DMS 273 (cell line): ENCODE data around the gene INHBC.

Experiments
- DNase-seq: peaks from one replicate; lab custom pipeline; 2025; ENCODE audit not compliant: unreplicated experiment; lab: John Stamatoyannopoulos, UW

INHBC gene

DNA sequence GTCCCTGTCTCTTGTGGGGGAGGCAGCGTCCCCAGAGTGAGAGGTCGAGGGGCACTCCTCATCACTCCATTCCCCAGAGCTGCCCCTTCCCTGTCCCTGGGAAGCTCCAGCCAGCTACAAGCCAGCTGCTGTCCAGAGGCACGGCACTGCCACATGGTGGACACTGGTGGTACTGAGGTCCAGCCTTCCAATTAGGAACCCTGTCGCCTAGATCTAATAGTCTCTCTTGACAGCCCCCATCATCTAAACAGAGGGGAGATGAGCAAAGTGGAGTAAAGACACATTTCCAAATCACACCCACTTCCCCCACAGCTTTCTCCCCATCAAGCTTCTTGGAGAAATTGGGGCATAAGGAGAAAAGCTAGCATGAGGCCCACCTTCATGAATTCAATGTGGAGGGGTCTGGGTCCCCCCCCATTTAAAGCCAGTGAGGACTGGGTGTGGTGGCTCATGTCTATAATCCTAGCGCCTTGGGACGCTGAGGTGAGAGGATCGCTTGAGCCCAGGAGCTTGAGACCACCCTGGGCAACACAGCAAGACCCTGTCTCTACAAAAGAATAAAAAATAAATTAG, 18.4 kb downstream of the INHBC start:
- DNase-seq = peak; percentile 88

DNA sequence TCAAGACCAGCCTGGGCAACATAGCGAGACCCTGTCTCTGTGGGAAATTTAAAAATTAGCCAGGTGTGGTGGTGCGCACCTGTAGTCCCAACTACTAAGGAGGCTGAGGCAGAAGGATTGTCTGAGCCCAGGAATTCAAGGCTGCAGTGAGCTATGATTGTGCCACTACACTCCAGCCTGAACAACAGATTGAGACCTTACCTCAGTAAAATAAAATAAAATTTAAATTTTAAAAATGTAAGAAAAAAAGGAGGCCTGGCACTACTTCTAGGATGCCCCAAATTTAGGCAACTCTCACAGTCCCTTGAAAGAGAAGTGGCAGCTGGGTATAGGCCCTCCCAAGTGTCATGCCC, 19.6 kb downstream of the INHBC start:
- no peak for DNase-seq

DNA sequence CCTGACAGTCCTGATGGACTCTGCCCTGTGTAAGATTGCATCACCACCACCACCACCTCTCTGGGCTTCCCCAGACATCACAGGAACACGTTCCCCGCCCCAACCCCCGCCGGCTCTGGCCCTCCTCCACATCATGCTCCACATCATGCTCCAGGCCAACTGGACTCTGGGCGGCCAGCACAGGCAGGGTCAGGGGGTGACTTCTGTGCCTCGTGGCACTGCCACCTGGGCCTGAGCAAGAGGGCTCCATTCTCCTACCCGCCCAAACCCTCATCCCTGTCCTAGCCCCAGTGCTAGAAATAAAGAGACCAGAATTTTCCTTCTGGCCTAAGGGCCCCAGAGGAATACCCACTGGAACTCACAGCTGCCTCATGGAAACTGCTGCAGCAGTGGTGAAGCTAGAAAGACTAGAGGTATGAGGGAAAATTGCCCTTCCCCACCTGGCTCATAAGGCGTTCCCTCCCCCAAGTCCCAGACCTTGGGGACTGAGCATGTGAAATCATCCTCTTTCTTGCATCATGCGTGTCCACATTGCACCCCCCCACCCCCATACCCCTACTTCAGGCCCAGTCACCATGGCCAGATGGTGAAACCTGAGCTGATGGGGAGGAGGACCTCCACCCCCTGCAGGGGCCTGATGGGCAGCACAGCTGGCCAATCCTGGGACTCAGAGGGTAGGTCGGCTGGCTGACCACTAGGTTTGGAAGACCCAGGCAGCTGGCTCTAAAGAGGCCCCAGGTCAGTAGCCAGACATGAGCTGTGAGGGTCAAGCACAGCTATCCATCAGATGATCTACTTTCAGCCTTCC, 20.2 kb downstream of the INHBC start, which contains the start of gene INHBE:
Gene INHBE, plus strand, starts transcription at position 742 of the 808 bp plus-strand sequence. CDS start 230 bp downstream, outside the sequence.
- DNase-seq = peak; percentile 97

DNA sequence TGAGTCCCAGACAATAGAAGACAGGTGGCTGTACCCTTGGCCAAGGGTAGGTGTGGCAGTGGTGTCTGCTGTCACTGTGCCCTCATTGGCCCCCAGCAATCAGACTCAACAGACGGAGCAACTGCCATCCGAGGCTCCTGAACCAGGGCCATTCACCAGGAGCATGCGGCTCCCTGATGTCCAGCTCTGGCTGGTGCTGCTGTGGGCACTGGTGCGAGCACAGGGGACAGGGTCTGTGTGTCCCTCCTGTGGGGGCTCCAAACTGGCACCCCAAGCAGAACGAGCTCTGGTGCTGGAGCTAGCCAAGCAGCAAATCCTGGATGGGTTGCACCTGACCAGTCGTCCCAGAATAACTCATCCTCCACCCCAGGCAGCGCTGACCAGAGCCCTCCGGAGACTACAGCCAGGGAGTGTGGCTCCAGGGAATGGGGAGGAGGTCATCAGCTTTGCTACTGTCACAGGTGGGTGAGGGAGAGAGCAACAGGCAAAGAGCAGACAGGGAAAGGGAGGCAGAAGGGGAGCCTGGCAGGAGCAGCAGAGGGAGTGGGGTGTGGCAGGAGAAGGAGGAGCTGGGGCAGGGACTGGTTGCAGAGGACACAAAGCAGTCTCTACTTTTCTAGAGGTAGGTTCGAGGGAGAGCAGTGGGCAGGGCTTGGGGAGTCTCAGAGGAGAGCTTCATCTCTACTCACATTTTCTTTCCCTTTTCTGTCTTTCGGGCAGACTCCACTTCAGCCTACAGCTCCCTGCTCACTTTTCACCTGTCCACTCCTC, 21.0 kb downstream of the INHBC start:
- DNase-seq = peak; percentile 93

DNA sequence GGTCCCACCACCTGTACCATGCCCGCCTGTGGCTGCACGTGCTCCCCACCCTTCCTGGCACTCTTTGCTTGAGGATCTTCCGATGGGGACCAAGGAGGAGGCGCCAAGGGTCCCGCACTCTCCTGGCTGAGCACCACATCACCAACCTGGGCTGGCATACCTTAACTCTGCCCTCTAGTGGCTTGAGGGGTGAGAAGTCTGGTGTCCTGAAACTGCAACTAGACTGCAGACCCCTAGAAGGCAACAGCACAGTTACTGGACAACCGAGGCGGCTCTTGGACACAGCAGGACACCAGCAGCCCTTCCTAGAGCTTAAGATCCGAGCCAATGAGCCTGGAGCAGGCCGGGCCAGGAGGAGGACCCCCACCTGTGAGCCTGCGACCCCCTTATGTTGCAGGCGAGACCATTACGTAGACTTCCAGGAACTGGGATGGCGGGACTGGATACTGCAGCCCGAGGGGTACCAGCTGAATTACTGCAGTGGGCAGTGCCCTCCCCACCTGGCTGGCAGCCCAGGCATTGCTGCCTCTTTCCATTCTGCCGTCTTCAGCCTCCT, 21.6 kb downstream of the INHBC start:
- peak; percentile 84 for DNase-seq

DNA sequence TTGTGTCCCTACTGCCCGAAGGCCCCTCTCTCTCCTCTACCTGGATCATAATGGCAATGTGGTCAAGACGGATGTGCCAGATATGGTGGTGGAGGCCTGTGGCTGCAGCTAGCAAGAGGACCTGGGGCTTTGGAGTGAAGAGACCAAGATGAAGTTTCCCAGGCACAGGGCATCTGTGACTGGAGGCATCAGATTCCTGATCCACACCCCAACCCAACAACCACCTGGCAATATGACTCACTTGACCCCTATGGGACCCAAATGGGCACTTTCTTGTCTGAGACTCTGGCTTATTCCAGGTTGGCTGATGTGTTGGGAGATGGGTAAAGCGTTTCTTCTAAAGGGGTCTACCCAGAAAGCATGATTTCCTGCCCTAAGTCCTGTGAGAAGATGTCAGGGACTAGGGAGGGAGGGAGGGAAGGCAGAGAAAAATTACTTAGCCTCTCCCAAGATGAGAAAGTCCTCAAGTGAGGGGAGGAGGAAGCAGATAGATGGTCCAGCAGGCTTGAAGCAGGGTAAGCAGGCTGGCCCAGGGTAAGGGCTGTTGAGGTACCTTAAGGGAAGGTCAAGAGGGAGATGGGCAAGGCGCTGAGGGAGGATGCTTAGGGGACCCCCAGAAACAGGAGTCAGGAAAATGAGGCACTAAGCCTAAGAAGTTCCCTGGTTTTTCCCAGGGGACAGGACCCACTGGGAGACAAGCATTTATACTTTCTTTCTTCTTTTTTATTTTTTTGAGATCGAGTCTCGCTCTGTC, 22.3 kb downstream of the INHBC start:
- DNase-seq = peak; percentile 53

DNA sequence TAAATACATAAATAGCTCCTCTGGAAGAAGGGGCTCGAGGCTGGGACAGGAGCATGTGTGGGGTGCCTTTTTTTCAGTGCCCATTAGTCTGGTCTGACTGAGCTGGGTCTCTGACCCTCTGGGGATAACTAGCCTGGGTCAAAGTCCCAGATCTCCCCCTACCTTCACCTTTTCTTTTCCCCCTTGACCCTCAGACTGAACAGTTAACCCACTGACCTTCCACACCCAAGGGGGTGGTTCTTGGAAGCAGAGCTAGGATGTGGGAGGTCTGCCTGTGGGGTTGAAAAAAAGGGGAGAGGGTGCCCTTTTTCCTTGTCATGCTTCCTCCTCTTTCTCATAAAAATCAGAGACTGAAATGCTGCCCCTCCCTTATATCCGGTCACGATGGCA, 24.1 kb downstream of the INHBC start:
- DNase-seq = no peak

DNA sequence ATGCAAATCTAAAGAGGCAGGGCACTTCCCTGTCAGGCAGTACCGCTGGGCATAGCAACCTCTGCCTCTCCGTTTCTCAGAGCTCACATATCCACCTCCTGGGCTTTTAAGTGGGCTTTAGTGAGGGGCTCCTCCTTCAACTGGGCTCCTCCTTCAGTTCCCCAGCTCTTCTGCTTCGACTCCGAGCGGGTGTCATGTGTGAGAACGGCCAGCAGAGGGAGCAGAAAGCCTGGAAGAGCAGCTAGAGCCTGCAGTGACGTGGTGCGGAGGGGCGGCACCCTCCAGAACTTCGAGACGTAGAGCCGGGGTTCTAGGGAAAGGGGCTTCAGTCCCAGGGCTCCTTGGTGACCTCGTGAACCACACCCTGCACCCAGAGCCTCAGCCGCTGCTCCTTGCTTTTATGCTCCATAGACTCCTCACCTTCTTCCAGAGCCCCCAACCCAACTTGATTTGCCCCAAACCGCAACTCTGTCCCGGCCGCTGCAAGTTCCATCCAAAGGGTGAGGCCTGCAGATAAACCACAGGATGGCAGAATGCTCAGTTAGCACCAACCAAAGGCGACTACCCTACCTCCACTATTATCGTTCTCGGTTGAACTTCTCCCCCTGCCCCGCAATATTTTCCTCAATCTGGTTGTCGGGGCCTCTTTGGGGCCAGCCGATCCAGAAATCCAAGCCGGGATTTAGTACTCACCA, 24.6 kb downstream of the INHBC start:
- peak; percentile 96 for DNase-seq

DNA sequence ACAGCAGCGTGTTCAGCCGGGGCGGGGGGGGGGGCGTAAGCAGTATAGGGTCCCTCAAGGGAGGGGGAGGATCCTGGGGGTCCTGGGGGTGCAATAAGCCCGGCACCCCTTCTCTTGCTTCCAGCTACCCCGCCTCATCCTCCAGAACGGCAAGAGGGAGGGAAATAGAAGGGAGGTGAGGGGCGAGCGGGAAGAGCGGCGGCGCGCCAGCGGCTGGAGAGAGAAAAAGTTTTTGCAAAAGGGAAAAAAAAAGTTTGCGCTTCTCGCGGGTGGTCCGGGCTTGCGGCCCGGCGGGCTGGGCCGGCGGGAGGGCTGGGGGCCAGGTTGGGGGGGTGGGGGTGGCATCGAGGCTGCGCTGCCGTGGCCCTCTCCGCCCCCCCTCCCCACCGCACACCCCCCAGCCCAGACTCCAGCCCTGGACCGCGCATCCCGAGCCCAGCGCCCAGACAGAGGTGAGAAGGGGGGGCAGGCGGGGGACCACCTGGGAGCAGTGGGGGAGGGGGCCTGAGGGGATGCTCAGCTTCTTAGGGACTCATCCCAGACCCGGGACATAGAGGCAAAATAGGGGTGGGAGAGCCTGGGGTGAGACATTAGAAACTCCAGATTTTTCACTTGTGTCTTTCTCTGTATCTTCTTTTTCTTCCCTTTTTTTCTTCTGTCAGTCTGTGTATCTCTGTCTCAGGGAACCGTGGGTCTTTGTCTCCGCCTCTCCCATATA, 25.3 kb downstream of the INHBC start, which contains the start of gene GLI1:
Gene GLI1, plus strand, starts transcription at position 36 of the 718 bp plus-strand sequence. CDS start 3,907 bp downstream, outside the sequence.
- DNase-seq = peak; percentile 76

DNA sequence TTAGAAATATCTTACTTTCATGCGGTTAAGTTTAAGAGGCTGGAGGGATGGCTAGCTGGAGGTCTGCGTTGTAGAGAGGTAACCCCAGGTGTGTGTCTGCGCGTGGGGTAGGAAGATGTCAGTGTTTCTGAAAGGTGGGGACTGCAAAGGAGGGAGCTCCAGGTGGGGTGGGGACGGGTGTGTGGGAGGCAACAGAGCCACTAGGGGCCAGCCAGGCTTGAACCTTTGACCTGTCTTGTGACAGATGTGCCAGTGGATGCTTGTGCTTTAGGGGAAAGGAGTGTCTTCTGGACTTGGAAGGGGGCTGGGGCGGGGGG, 25.8 kb downstream of the INHBC start:
- peak; percentile 49 for DNase-seq

DNA sequence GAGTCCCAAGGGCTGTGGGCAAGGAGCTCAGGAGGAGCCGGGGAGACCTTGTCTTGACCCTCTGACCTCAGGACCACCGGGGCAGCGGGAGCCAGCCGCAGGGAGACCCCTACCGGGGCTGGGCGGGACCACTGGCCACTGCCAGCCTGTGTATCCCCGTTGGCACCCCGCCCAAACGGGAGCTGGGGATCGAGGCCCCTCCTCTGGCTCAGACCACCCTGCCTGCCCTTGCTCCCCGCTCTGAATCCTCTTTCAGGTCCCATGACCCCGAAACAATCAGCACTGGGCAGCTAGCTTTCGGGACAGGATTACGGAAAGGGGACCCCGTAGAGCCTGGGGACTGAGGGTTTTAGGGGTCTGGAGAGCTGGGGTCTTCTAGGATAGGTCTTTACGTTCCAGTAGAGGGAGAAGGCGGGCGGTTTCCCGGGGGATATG, 26.3 kb downstream of the INHBC start:
- DNase-seq = peak; percentile 58

DNA sequence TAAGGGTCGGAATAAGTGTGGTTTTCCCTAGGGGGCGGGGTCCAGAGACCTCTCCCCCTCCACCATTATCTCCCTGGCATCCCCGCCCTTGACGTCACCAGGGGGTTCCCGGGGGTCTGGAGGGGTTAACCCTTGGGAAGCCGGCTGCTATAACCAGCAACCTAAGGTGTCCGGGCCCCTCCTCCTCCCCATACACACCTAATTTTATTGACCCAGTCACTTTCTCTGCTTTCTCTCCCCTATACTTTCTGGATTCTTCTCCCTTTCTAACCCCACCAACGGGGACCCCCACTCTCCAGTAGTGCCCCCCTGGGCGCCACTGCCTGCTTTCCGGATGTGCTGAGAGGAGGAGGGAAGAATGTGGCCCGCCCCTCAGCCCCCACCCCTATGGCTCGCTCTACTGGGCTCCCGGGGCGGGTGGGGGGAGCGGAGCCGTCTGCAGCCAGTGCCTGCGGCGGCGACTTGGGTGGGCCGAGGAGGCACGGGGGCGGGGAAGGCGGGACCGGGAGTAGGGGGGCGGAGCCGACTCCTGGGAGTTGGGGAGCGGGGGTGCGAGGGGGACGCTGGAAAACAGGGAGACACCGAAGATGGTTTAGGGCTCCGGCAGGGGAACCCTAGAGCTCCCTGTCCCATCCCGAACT, 26.8 kb downstream of the INHBC start:
- DNase-seq = peak; percentile 84

DNA sequence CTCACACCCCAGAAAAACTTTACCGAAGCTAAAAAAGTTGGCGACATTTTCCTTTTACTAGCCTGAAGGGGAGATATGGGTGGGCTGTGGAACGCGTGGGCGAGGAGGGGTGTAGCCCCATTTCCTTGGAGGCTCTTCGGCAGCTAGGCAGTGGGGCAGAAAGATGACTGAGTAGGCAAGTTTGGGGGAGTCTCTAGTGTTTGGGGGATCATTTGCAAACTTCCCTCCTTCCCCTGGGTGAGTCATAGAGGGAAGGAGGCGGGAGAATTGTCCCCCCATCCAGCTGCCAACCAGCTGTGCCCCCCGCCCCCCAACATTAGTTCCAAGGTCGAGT, 27.3 kb downstream of the INHBC start:
- DNase-seq = no peak

DNA sequence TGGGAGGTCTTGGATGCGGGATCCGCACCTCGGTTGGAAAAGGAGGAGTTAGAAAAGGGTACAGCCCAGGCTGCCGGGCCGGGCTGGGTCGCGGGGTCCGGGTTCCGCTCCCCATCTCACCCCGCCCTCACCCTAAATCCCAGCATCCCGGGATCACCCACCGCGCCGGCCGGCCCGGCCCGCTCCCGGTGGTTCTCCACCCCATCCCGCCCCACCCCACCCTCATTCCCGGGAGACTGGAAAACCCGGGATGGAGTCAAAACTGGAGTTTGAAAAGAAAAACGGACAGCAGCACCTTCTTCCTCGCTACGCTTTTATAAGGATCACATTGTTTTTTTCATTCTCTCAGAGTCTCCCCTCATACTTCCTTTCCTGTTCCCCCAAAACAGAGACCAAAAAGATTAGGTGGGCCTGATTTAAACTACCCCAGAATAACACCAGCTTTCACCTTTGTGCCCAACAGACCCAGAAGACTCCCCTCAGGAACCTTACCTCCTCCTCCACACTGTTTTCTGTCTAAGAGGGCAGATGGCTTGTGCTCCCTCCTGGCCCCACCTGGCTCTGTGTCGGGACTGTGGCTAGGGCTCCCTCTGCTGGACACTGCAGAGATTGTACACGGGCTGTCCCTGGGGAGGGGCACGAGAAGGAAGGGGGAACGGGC, 27.8 kb downstream of the INHBC start:
- peak; percentile 94 for DNase-seq

DNA sequence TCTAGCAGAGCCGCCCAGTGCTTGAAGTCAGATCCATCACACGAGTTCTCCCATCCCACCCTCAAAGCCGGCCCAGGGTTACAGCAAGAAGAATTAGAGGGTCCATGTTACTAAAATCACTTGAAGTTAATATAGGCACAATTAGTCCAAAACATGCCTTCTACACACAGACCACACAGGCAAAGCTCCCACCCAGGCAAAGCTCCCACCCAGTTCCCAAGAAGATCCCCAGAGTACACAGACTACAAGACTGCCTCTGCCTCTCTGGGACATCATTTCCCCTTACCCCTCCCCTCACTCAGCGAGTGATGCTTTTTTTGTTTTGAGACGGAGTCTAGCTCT, 28.3 kb downstream of the INHBC start:
- no peak for DNase-seq

DNA sequence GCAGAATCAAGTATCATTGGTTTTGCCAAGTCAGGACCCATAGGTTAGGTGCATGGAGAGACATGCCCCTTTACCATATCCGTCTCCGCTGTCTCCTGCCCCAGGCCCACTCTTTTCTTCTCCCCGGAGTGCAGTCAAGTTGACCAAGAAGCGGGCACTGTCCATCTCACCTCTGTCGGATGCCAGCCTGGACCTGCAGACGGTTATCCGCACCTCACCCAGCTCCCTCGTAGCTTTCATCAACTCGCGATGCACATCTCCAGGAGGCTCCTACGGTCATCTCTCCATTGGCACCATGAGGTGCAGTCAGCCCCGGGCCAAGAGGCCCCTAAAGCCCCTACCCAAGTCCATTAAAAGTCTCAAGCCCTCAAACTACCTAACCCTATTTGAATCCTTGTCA, 30.0 kb downstream of the INHBC start:
- no peak for DNase-seq

DNA sequence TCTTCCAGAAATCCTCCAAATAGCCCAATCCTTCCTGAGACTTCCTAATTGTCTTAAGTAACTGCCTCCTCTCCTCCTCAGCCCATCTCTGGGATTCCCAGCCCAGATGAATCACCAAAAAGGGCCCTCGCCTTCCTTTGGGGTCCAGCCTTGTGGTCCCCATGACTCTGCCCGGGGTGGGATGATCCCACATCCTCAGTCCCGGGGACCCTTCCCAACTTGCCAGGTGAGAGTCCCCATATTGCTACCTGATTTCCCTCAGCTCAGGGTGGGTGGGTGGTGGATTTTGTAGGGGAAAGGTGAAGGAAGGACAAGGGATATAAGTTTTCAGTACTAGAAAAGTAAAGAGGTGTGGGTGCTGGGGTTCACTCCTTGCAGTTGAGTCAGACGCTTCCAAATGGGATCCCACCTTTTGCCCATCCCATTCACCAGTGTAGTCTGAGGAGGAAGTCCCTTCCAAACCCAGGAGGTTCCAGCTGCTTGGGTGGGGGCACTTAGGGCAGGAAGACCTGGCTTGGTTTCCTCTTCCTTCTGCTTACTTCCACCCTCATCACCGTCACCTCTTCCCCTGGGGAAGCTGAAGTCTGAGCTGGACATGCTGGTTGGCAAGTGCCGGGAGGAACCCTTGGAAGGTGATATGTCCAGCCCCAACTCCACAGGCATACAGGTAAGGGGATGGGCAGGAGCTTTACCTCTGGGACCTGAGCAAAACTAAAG, 30.6 kb downstream of the INHBC start:
- no peak for DNase-seq
